Sigmoid colon (tissue), 4 donors: ENCODE results near the gene TUBA8.

Source experiments
- CTCF ChIP-seq, 4 experiments: fragments of 450-650 bp in 3 of 4; fragments of 200-600 bp in 1 of 4; IDR thresholded peaks; one replicate each; pipeline ENCODE4 v1.5.1; 2016 to 2019; ENCODE audit warnings: antibody characterized with exemption in 4 of 4, mild to moderate bottlenecking in 3 of 4, moderate library complexity in 2 of 4
- POLR2A ChIP-seq, 2 donors: fragments of 450-650 bp; IDR thresholded peaks; one replicate each; pipeline ENCODE4 v1.6.1; 2016; ENCODE audit warnings: antibody characterized with exemption in 2 of 2, mild to moderate bottlenecking in 2 of 2, moderate library complexity in 2 of 2
- POLR2AphosphoS5 ChIP-seq, 4 donors: sonication (generic); formaldehyde crosslinking; IDR thresholded peaks; one replicate each; pipeline ENCODE4 v1.6.1; 2017; ENCODE audit warnings: antibody characterized with exemption in 4 of 4

- TF ChIP-seq CTCF (IDR thresholded peaks at IDR 0.05), result peak; percentile 78 to 89 (median 86)
- peak in 3 of 4 donors; percentile 28 to 43 (median 41) for TF ChIP-seq POLR2AphosphoS5 (IDR thresholded peaks at IDR 0.05)
- TF ChIP-seq POLR2A (IDR thresholded peaks at IDR 0.05), result no peak
Measured at GRCh38 chr22:18075720-18076497, 34.7 kb upstream of the TUBA8 start.
